GM18505 (cell line): ENCODE data around the gene RPS6KA3.
"Not testable (repeated sequence)": the region's sequence is repeated elsewhere in the genome, so short reads cannot be mapped to it uniquely, and the experiment has no call there.

Source experiments
- ATAC-seq: cut with Tn5 transposase; IDR thresholded peaks from one replicate; pipeline ENCODE4 v1.9.1; 2021; ENCODE audit not compliant: unreplicated experiment
- POLR2A ChIP-seq: IDR thresholded peaks from 4 replicates; pipeline ENCODE4 v1.6.1; 2011; ENCODE audit warnings: borderline replicate concordance; ENCODE audit not compliant: insufficient read depth, insufficient read length; ENCODE audit errors: extremely low read depth

The RPS6KA3 gene

DNA sequence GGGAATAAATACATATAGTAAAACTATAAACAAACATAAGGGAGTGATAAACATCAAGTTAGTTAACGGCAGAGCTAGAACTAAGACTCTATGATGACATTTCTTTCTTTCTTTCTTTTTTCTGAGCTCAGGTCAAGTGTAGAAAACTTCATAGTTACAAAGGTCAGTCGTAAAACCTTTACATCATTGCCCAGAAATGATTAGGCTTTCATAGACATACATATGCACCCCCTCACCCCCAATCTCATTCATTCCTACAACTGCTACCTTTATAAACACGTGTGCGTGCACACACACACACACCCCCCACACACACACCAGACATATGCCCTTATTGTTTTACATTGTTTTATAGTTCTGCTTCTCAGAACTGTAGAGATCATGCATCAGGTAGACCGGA, 130.8 kb downstream of the RPS6KA3 start:
- ATAC-seq: no peak
- no peak for TF ChIP-seq POLR2A

DNA sequence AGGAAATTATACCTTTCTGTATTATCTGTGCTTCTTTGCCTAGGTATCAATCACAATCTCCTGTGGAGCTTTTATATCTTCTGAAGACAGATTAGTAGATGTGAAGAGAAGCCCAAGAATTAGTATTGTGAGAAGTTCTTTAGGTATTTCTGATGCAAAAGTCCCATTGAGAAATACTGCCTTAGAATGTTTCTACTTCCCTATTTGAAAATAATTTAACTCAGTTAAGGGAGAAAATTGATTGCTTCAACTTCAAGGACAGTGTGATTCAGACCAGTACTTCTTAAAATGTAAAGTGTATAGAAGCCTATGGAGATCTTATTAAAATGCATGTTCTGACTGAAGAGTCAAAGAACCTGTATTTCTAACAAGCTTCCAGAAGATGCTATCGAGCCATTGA, 134.0 kb downstream of the RPS6KA3 start:
- no peak for ATAC-seq

DNA sequence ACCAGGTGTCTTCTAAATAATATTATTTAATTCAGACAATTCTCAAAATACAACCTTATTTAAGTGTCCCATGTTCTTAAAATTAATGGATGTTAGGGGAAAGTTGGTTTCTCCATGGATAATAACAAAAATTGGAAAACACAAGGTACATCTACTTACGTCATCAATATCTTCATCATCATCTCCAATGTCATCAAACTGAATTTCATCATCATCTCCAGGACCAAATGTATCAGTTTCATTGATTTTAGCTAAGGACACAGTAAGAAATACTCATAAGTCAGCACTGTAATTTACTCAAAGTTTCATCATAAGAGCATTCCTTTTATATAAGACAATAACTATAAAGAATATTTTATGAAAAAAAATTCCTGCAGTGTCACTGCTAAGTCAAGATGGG, 136.4 kb downstream of the RPS6KA3 start:
- no peak for ATAC-seq
- no peak for TF ChIP-seq POLR2A

More for the DNA sequence above, 134.0 kb downstream of the RPS6KA3 start:
- TF ChIP-seq POLR2A: no peak

DNA sequence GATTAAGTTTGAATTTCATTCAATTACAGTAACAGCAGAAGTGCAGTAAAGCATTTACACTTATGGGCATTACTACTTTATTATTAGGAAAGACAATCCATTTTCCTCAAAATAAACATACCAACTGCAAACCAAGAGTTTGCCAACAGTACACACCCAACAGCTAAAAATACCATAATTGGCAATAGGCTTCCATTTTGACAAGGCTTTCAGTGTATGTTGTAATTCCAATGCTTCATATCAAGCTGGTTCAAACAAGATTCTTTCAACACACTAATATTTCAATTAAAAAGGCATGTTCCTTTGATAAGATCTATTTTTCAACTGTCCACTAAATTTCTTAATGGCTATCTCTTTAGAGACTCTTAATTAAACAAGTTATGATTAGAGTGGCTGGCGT, 137.2 kb downstream of the RPS6KA3 start:
- ATAC-seq: no peak
- no peak for TF ChIP-seq POLR2A

DNA sequence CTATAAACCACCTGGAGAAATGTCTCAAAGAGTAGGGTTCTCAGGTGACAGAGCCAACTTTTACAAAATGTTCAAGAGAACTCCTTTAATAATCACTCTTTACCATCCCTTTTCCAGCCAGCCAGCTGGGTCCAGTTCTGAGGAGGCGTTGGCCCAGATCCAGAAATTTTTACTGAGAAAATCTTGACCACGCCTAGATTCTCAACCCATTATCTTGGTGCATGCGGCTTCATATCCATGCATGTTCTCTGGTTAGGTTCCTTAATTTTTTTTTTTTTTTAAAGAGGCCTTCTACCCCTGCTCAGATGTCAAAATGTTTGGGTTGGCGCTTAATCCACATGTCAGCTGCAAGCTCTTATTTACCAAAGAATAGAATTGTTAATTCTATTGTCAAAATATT, 138.0 kb downstream of the RPS6KA3 start:
- no peak for TF ChIP-seq POLR2A
- ATAC-seq: no peak

DNA sequence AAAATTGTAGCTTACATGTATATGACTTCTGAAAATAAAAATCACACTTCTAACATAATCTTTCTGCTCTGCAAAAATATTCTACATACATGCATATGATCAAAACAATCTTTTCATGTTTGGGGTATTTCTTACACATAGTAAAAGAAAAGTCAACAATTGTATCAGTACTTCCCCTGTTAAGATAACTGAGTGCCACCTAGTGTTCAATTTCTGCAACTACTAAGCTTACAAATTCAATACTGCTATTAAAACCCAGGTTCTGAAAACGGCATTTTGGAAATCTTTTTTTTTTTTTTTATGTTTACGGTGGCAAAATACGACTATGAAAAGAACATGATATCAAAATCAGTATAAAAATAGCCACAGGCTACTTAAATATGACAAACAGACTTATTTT, 139.3 kb downstream of the RPS6KA3 start:
- ATAC-seq: not testable (repeated sequence)

DNA sequence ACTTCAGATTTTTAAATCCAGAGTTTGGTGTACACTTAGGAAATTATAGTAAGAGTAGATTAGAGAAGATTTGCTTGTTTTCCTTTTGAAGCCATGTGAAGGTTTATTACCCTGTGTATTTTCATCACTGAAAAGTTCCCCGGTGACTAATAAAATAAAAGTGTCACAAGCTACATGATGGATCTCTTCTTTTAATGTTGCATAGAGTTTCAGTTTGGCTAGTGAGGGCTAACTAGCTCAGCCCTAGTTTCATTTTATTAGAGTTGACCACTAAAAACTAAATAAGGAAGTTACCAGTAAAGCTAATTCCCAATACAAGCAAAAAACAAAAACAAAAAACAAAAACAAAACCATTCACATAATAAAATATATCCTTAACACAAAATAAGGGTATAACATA, 139.9 kb downstream of the RPS6KA3 start:
- ATAC-seq: peak; percentile 56

DNA sequence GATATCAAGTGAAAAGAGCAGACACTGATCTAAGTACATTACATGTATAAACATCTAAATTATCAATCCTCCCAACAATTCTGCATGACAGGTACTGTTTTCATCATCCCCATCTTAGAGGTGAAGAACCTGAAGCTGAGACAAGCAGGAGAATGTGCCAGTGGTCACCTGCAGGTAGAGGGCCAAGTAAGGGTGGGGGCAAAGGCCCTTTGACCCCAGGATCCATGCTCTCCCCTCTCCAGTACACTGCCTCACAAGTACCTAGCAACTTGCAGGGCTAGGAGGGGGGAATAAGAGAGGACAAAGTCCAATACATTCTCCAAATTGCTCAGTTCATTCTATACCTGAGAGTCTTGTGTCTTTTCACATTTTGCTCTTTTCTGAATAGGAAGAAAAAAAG, 141.7 kb downstream of the RPS6KA3 start:
- TF ChIP-seq POLR2A: no peak
- ATAC-seq: no peak

DNA sequence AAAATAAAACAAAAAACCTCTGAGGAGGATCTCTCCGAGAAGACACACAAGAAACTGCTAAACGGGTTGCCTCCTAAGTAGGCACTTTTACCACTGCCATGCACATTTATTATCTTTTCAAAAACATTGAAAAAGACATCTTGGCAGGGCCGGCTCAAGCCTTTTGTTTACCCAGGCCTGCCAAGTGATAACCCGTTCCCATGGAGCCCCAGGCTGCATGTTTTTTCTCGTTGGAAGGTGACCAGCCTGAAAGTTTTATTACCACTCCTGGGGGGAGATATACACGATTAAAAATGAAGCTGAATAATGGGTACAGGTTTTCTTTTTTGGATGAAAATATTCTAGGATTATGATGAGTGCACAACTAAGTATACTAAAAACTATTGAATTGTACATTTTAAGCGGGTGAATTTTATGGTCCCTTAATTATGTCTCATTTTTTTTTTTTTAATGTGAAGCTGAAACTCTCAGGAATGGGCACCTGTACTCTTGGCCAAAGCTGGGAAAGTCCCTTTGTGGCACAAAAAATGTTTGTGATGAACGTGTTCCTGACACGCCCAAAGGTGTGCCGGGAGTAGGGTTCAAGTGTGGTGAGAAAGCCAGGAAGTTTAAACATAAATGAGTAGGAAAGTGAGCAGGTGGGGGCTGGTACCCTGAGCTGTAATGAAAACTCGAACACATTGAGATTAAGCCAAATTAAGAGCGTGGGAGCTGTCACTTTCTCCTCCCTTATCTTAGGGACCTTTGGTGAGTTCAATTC, 148.5 kb downstream of the RPS6KA3 start:
- no peak for ATAC-seq
- no peak for TF ChIP-seq POLR2A

DNA sequence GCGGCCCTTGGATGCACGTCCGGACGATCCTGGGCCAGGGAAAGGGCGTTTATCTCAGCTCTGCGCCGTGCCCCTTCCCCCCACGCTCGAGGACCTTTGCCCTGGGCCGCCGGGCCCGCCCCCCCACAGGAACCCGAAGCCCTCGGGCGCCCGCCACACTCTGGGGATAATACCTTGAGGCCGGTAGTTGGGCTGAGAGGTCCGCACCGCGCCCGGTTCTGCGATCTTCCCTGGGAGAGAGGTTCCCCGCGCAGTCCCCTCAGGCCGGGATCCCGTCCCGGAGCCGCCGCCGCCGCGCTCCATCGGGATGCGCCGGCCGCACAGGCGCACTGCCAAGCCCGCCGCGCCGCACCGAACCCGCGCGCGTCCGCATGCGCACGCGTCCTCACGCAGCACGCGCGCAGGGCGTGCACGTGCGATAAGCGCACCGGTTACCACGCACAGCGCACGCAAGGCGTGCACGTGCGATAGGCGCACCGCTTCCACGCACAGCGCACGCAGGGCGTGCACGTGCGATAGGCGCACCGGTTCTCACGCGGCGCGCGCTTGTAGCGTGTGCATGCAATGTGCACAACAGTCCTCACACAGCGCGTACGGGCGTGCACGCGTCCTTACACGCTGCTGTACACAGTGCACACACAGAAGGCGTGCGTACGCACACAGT, 150.0 kb downstream of the RPS6KA3 start, which contains the start of gene MAP7D2:
Gene MAP7D2, minus strand, starts transcription at position 331 of the 664 bp plus-strand sequence. Its CDS starts 28 bp downstream, at position 303.
- TF ChIP-seq POLR2A: no peak
- ATAC-seq: no peak

DNA sequence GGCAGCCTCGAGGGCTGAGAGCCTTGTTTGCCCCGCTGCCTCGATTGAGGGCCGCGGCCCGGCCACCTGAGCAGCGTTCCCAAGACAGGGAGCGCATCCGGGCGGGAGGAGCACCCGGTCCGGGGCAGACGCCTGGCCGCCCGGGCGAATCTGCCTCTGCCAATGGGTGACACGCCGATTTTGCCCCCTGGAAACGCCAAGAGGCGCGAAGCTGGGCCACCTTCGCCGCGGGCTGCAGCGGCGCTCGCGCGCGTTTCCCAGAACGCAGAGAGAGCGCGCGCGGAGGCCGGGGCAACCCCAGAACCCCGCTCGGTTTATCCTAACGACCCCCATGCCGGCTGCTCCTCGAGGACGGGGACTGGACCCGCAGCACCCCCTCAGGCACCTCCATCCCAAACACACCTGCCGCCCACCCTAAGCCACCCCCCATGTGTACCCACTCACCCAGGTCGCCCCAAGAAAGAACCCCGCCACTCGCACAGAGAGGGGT, 150.6 kb downstream of the RPS6KA3 start:
- no peak for TF ChIP-seq POLR2A
- ATAC-seq: no peak

DNA sequence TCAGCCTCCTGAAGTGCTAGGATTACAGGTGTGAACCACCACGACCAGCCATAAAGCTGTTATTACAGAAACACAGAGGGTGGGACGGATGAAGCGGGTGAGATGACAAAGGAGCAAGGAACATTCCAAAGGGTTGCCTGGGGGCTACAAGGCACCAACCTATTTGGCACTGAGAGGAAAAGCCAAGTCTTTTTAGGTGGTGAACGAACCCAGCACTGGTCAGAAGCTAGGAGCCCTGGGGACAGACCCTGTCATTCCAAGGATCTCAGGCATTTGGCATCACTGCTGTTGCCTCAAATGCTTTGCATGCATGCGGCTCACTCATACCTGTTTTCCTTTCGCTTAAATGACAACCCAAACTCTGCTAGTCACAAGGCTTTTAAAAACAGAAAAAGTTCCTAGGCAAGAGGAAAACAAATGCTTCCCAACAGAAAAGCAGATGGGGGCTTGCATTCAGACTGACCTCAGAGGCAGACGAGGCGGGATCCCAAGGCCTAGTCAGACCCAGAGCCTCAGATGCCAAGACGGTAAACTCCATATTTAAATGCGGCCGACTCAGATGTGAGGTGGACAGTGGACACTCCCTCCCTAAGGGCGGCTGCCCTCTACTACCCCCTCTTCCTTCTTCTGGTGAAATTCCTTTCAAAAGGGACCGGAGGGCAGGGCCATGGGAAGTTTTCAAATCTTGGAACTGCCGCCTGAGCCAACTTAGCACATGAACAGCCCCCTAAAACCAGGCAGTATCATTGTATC, 154.5 kb downstream of the RPS6KA3 start:
- TF ChIP-seq POLR2A: no peak
- ATAC-seq: no peak

DNA sequence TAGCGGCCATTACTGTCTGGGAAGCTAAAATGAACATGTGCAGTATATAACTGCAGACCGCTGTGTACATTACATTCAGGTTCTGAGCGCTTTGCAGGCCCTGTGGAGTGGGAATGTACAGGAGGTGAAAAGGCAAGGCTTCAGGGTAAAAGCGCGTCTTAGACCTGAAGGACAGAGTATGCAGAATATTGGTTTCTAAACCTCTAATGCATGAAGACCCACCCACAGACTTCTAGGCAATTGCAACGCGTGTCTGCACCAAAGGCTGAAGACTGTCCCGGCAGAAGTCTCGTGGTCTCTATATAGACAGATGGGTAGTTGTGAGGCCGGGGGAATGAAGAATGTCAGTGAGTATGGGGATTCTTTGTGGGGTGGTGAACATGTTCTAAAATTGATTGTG, 155.4 kb downstream of the RPS6KA3 start:
- ATAC-seq: no peak
- TF ChIP-seq POLR2A: no peak
